Right lobe of liver (tissue), 6 donors: Measurements from ENCODE around the gene AK1. TPM values are rescaled to one million over a fixed set of nuclear protein-coding genes. Genes with fewer than 3 reads are reported as not detected.

Experiments used
- ATAC-seq, 4 donors: fragments of 200-7000 bp; cut with Tn5 transposase; one replicate each; pipeline ENCODE4 v1.9.1; 2020; ENCODE audit warnings: mild to moderate bottlenecking in 4 of 4, moderate library complexity in 4 of 4
- DNase-seq, 3 donors: peaks; one replicate each; pipeline ENCODE4 v3.0.0-alpha.2; 2020
- H3K27ac ChIP-seq, 3 donors: fragments of 200-600 bp; one replicate each; pipeline ENCODE4 v1.8.0; 2022
- H3K27me3 ChIP-seq, 2 donors: fragments of 200-600 bp; one replicate each; pipeline ENCODE4 v1.8.0; 2022
- H3K36me3 ChIP-seq, 4 donors: fragments of 200-600 bp; sonication (generic) in 1 of 4; one replicate each; pipeline versions ENCODE4 v1.5.1 to v1.8.0; 2017 to 2022; ENCODE audit warnings: control low read depth in 1 of 4
- H3K4me1 ChIP-seq, 4 donors: fragments of 200-600 bp; sonication (generic) in 1 of 4; one replicate each; pipeline versions ENCODE4 v1.5.1 to v1.8.0; 2017 to 2022; ENCODE audit warnings: control low read depth in 1 of 4
- H3K4me3 ChIP-seq, 3 donors: fragments of 200-600 bp; one replicate each; pipeline ENCODE4 v1.8.0; 2022
- H3K9me3 ChIP-seq, 4 donors: fragments of 200-600 bp; sonication (generic) in 1 of 4; one replicate each; pipeline versions ENCODE4 v1.5.1 to v1.8.0; 2017 to 2022; ENCODE audit warnings: control low read depth in 1 of 4
- POLR2A ChIP-seq: fragments of 450-650 bp; IDR thresholded peaks from one replicate; pipeline ENCODE4 v1.6.1; 2017; ENCODE audit warnings: antibody characterized with exemption, mild to moderate bottlenecking
- WGBS: methylation state at CpG from one replicate; pipeline ENCODE4 v1.1.6; 2018; ENCODE audit warnings: low coverage, low lambda C conversion rate; ENCODE audit not compliant: insufficient coverage; ENCODE audit errors: missing lambda C conversion rate; 5-methylcytosine and 5-hydroxymethylcytosine counted together
- intact Hi-C, 2 donors: fragments of 100-400 bp; cut with DNase I; formaldehyde crosslinking; loops; one replicate each; pipeline versions ENCODE4 v1.11.2 to v1.14.1; 2022
- total RNA-seq, 6 experiments: library from RNA; depleted of rRNA in 2 of 6; stranded (reverse); fragments of >200 nt in 2 of 6; fragmentation: NEBNext Ultra II Directional in 3 of 6; extraction: Animal tissue kit (Norgen Biotek cat#: 25700) in 3 of 6; gene quantifications; one replicate each; pipeline versions ENCODE4 v1.1.0 to v1.2.4, GENCODE V29; 2016 to 2023
- TF ChIP-seq, protein P1 (sequence below), 4 donors: fragments of 200-600 bp in 3 of 4; fragments of 450-650 bp in 1 of 4; IDR thresholded peaks; one replicate each; pipeline versions ENCODE4 v1.5.1 to v1.8.0; 2016 to 2022; ENCODE audit warnings: antibody characterized with exemption in 4 of 4, mild to moderate bottlenecking in 2 of 4
- donor health status: DM: no; HTN: yes; CAD: no.
- donor health status: DM: no; HTN: no; CAD: no.
- donor health status: DM: no; HTN: no; CAD: no.
- donor health status: DM: no; HTN: yes; CAD: no.
- donor health status: DM: no; HTN: yes; CAD: no.

The AK1 gene
- total RNA-seq, 6 experiments from 2014 or later: 31.4 to 78.6 (median 51.7) TPM

- H3K9me3 ChIP-seq: no peaks in the 10 kb centered on the region
- intact Hi-C loops: no loop called here
- no peaks in the 10 kb centered on the region for H3K36me3 ChIP-seq
- H3K4me1 ChIP-seq: peaks cover 0 to 6% (median 4%) of the 10 kb centered on the region in 4 donors
- no peaks in the 10 kb centered on the region for H3K27me3 ChIP-seq
- ATAC-seq (no peak), DNase-seq (no peak)
- 0% methylated on average over 1 of the region's 13 CpGs for WGBS
- peak overlapping the region; percentile 52 to 58 (median 53) for H3K4me3 ChIP-seq
- H3K27ac ChIP-seq: peak overlapping the region; percentile 30 to 78 (median 53)
- TF ChIP-seq, protein P1, sequence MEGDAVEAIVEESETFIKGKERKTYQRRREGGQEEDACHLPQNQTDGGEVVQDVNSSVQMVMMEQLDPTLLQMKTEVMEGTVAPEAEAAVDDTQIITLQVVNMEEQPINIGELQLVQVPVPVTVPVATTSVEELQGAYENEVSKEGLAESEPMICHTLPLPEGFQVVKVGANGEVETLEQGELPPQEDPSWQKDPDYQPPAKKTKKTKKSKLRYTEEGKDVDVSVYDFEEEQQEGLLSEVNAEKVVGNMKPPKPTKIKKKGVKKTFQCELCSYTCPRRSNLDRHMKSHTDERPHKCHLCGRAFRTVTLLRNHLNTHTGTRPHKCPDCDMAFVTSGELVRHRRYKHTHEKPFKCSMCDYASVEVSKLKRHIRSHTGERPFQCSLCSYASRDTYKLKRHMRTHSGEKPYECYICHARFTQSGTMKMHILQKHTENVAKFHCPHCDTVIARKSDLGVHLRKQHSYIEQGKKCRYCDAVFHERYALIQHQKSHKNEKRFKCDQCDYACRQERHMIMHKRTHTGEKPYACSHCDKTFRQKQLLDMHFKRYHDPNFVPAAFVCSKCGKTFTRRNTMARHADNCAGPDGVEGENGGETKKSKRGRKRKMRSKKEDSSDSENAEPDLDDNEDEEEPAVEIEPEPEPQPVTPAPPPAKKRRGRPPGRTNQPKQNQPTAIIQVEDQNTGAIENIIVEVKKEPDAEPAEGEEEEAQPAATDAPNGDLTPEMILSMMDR (IDR thresholded peaks at IDR 0.05): no peak
- TF ChIP-seq POLR2A: no peak
These were observed 23.9 kb downstream of the AK1 start for GRCh38 chr9:127853312-127854183.

DNA sequence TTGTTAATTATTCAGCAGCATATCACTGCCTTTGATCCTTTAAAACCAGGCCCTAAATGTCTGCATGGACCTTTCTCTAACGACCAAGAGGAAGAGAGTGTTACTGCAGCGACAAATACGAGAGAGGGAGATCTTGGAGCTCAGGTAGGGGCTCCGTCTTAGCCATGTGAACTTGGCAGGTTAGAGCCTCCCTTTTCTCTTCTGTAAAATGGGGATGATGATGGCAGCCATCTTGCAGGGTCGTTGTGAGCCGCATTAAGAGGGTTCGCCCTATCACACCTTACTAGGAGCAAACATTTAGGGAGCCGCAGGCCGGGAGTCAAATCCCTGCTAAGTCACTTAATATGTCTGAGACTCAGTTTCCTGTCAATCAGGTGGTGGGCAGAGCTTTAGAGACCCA lies 24.6 kb downstream of the AK1 start:
- intact Hi-C loops: no loop called here
- peaks cover 0 to 2% (median 0%) of the 10 kb centered on the region in 4 donors for H3K4me1 ChIP-seq
- no peaks in the 10 kb centered on the region for H3K9me3 ChIP-seq
- WGBS: 61% methylated on average over 9 of the region's 9 CpGs
- H3K27me3 ChIP-seq: no peaks in the 10 kb centered on the region
- H3K36me3 ChIP-seq: no peaks in the 10 kb centered on the region
- no peak for DNase-seq
- H3K27ac ChIP-seq: peak overlapping the region in 2 of 3 donors; percentile 53 to 78
- no peak for ATAC-seq
- TF ChIP-seq, protein P1 (IDR thresholded peaks at IDR 0.05): no peak
- TF ChIP-seq POLR2A: no peak
- H3K4me3 ChIP-seq: peak overlapping the region; percentile 52 to 58 (median 53)

GRCh38 chr9:127850286-127850830 lies 27.1 kb downstream of the AK1 start:
- no peak for DNase-seq
- 94% methylated on average over 8 of the region's 17 CpGs for WGBS
- intact Hi-C loops: no loop called here
- TF ChIP-seq POLR2A: no peak
- TF ChIP-seq, protein P1 (IDR thresholded peaks at IDR 0.05): no peak
- no peak for ATAC-seq
- Histone ChIP-seq H3K9me3 (no peaks in the 10 kb centered on the region), H3K36me3 (no peaks in the 10 kb centered on the region), H3K27ac (no peak overlapping the region), H3K4me1 (peaks cover 0 to 2% (median 0%) of the 10 kb centered on the region in 4 donors), H3K27me3 (no peaks in the 10 kb centered on the region), H3K4me3 (peak overlapping the region; percentile 14 to 58 (median 53))

DNA sequence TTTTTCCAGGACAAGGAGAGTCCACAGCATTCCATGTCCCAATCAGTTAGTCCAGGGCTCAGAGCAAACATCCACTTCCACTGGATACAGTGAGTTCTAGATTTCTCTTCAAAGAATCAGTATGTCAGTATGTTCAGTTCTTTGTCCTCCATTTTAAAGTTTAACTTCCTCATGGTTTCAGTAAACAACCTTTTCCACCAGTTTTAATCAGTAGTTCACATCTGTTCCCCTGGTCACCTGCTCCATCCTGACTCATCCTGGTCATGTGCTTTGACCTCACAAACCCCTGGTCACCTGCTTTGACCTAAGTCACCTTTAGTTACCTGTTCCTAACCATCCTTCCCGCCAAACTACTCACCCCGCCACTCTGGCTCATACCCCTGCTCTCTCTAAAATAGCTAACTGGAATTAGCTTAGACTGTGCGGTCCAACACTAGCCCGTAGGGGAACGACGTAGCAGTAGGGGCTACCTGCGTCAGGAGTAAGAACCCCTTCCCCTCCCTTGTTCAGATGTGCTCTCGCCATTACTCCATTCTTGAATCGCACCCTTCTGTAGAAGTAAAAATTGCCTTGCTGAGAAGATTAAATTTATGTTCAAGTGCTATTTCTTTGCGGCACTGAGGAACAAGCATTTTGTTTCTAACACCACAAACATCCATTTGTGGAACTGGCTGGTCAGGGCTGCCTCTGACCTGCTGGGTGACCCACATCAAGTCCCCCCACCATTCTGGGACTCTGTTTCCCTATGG lies 28.5 kb downstream of the AK1 start:
- Histone ChIP-seq H3K9me3 (no peaks in the 10 kb centered on the region), H3K36me3 (no peaks in the 10 kb centered on the region), H3K4me3 (no peak overlapping the region), H3K27ac (no peak overlapping the region), H3K4me1 (no peaks in the 10 kb centered on the region), H3K27me3 (no peaks in the 10 kb centered on the region)
- ATAC-seq (no peak), DNase-seq (no peak)
- TF ChIP-seq, protein P1 (IDR thresholded peaks at IDR 0.05): no peak
- TF ChIP-seq POLR2A: no peak
- 78% methylated on average over 2 of the region's 10 CpGs for WGBS
- intact Hi-C loops: no loop called here
